ENCODE results near the gene URB1.

DNA sequence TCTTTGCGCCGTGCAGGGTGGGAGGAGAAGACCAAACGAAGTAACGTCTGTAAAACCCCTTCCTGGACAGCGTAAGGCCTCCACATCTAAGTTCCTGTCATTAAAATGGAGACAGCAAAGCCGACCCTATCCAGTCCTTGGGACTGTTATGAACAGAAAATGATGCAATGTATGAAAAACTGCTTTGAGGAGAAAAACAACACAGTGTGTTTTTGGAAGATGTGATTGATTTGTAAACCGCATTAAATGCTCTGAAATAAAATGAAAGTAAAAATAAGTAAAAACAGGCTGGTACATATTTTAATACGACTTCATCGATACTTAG lies 827 bp upstream of the URB1 start:
- TF ChIP-seq, protein P1, sequence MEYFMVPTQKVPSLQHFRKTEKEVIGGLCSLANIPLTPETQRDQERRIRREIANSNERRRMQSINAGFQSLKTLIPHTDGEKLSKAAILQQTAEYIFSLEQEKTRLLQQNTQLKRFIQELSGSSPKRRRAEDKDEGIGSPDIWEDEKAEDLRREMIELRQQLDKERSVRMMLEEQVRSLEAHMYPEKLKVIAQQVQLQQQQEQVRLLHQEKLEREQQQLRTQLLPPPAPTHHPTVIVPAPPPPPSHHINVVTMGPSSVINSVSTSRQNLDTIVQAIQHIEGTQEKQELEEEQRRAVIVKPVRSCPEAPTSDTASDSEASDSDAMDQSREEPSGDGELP (CRISPR knock-in tag; IDR thresholded peaks at IDR 0.05; ENCODE audit: borderline replicate concordance): no peak
- no peak for TF ChIP-seq ZBTB8A (IDR thresholded peaks at IDR 0.05; ENCODE audit: partially characterized antibody)
- TF ChIP-seq, protein P2, sequence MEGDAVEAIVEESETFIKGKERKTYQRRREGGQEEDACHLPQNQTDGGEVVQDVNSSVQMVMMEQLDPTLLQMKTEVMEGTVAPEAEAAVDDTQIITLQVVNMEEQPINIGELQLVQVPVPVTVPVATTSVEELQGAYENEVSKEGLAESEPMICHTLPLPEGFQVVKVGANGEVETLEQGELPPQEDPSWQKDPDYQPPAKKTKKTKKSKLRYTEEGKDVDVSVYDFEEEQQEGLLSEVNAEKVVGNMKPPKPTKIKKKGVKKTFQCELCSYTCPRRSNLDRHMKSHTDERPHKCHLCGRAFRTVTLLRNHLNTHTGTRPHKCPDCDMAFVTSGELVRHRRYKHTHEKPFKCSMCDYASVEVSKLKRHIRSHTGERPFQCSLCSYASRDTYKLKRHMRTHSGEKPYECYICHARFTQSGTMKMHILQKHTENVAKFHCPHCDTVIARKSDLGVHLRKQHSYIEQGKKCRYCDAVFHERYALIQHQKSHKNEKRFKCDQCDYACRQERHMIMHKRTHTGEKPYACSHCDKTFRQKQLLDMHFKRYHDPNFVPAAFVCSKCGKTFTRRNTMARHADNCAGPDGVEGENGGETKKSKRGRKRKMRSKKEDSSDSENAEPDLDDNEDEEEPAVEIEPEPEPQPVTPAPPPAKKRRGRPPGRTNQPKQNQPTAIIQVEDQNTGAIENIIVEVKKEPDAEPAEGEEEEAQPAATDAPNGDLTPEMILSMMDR (IDR thresholded peaks at IDR 0.05 in 2 of 3, conservative IDR thresholded peaks at IDR 0.05 in 1 of 3; ENCODE audit: insufficient read depth in 2 of 3, low read depth in 1 of 3, low read length in 3 of 3): no peak
- TF ChIP-seq TAF7 (tag; IDR thresholded peaks at IDR 0.05): no peak
- TF ChIP-seq EZH2 (IDR thresholded peaks at IDR 0.05; ENCODE audit: borderline replicate concordance, low read depth, low read length): no peak
- TF ChIP-seq ELF4 (CRISPR knock-in tag; IDR thresholded peaks at IDR 0.05): no peak
- TF ChIP-seq, protein P3, sequence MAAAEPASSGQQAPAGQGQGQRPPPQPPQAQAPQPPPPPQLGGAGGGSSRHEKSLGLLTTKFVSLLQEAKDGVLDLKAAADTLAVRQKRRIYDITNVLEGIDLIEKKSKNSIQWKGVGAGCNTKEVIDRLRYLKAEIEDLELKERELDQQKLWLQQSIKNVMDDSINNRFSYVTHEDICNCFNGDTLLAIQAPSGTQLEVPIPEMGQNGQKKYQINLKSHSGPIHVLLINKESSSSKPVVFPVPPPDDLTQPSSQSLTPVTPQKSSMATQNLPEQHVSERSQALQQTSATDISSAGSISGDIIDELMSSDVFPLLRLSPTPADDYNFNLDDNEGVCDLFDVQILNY (CRISPR knock-in tag; IDR thresholded peaks at IDR 0.05): 0 out of 2 replicates have a peak, but pooled peaks have one; percentile 12
- no peak for TF ChIP-seq RAD21 (CRISPR knock-in tag; conservative IDR thresholded peaks at IDR 0.05 in 1 of 2, IDR thresholded peaks at IDR 0.05 in 1 of 2)
- TF ChIP-seq SIN3A (IDR thresholded peaks at IDR 0.05; ENCODE audit: borderline replicate concordance in 2 of 2, control insufficient read depth in 1 of 2, low read depth in 2 of 2, low read length in 2 of 2): no peak
- no peak for TF ChIP-seq NRF1 (conservative IDR thresholded peaks at IDR 0.05 in 1 of 2, IDR thresholded peaks at IDR 0.05 in 1 of 2)
- TF ChIP-seq ZNF12 (CRISPR knock-in tag; IDR thresholded peaks at IDR 0.05): no peak
